Spleen (tissue), 7 donors: ENCODE measurements around the gene PTPN11.

Experiments used
- POLR2A ChIP-seq, 3 donors: fragments of 450-650 bp; IDR thresholded peaks; one replicate each; pipeline ENCODE4 v1.5.1; 2017; ENCODE audit warnings: antibody characterized with exemption in 3 of 3, mild to moderate bottlenecking in 1 of 3
- TF ChIP-seq, protein P1 (sequence below), 11 experiments: fragments of 200-600 bp in 7 of 11; fragments of 450-650 bp in 4 of 11; sonication (generic) in 4 of 11; IDR thresholded peaks in 8 of 11; conservative IDR thresholded peaks in 3 of 11; 1 replicate in 7 of 11; 2 replicates in 4 of 11; pipeline versions ENCODE4 v1.4.0 to v1.8.0; 2016 to 2021; ENCODE audit warnings: antibody characterized with exemption in 11 of 11, inconsistent platforms in 4 of 11, mild to moderate bottlenecking in 1 of 11
- donor health status: DM: no; HTN: no; CAD: no; lungs with moderate emphysema.
- donor health status: DM: no; HTN: no; CAD: no.
- donor health status: DM: no; HTN: no; CAD: no.

DNA sequence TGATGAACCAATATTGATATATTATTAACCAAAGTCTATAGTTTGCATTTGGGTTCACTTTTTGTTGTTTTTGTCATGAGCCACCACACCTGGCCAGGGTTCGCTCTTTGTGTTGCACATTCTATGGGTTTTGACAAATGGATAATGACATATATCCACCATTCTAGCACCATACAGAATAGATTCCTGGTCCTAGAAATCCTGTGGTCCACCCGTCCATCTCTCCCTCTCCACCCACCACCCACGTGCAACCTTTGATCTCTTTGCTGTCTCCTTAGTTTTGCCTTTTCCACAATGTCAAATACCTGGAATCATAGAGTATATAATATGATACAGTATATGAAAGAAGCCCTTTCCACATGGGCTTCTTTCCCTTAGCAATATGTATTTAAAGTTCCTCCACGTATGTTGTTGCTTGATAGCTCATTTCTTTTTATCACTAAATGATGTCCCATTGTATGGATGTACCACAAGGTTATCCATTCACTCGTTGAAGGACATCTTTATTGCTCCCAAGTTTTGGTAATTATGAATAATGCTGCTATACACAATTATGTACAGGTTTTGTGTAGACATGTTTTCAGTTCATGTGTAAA is 16.7 kb upstream of the PTPN11 start:
- TF ChIP-seq, protein P1, sequence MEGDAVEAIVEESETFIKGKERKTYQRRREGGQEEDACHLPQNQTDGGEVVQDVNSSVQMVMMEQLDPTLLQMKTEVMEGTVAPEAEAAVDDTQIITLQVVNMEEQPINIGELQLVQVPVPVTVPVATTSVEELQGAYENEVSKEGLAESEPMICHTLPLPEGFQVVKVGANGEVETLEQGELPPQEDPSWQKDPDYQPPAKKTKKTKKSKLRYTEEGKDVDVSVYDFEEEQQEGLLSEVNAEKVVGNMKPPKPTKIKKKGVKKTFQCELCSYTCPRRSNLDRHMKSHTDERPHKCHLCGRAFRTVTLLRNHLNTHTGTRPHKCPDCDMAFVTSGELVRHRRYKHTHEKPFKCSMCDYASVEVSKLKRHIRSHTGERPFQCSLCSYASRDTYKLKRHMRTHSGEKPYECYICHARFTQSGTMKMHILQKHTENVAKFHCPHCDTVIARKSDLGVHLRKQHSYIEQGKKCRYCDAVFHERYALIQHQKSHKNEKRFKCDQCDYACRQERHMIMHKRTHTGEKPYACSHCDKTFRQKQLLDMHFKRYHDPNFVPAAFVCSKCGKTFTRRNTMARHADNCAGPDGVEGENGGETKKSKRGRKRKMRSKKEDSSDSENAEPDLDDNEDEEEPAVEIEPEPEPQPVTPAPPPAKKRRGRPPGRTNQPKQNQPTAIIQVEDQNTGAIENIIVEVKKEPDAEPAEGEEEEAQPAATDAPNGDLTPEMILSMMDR (IDR thresholded peaks at IDR 0.05 in 8 of 11, conservative IDR thresholded peaks at IDR 0.05 in 3 of 11): no peak
- no peak for TF ChIP-seq POLR2A (IDR thresholded peaks at IDR 0.05)
